ENCODE results near the gene OGA.

Gene OGA

DNA sequence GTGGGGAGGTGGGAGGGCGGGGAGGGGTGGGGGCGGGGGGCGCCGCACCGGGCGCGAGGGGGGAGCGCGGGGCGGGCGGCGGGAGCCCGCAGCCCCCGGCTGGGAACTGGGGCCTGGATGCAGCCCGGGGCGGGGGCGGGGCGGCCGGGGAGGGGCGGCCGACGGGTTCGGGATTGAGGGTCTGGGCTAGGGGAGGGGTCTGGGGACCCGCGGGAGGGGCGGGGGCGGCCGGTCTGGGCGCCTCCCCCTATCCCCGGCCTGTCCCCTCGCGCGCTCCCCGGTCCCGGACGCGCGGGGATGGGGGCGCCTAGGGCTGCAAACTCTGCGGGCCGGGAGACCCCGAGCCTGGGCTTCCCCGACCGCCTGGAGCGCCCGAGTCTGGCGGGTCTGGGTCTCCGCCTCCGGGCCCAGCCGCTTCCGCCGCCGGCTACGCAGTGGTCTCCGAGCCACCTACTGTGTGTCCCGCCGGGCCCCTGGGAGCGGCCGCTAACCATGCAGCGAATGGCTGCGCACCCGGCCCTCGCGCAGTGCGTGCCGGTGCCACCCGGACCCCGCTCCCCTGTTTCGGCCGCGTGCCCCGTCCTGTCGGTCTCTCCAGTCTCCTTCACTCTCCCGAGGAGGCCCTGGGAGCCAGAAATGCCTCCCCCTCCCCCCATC is 42.0 kb downstream of the OGA start:
- DNase-seq (ENCODE audit: low read depth in 2 of 3, low spot score in 2 of 3): no peak

GRCh38 chr10:101775273-101776160 is 42.7 kb downstream of the OGA start, which contains the start of gene FGF8:
Gene FGF8 (minus strand): TSS chr10:101776114. CDS start chr10:101775900, 214 bp downstream.
- no peak for DNase-seq (ENCODE audit: low read depth in 2 of 3, low spot score in 2 of 3)

GRCh38 chr10:101774589-101775272 is 43.5 kb downstream of the OGA start:
- no peak for DNase-seq (ENCODE audit: low read depth in 2 of 3, low spot score in 2 of 3)

DNA sequence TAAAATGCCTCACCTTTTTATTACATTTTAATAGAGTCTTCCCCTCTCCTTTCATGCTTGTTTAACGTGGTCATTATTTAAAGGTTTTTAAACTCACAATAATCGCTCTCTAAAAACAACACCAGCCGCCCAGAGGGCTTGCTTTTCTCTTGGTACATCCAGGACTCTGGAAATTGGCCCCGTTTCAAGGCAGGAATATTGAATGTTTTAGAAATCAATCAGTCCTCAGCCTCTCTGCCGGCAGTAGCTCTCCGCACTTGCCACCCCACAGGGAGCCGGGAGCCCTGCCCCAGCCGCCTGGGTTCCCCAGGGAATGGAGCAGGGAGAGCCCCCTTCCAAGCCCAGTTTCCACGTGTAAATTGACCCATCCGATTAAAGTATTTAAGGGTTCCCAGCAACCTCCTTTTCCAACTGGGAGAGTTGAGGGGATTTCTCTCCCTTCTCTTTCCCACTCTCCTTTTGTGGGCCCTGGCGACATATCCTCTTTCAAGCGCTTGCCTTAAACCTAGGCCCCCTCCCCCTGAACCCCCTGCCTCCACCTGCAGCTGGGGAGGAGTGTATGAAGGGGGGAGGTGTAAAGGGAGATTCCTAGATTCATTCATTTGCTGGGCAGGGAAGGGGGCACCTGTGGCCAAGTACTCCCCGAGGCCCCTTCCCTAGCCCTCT is 44.2 kb downstream of the OGA start:
- DNase-seq (ENCODE audit: low read depth in 2 of 3, low spot score in 2 of 3): no peak

GRCh38 chr10:101772895-101773761 is 45.1 kb downstream of the OGA start:
- DNase-seq (ENCODE audit: low read depth in 2 of 3, low spot score in 2 of 3): no peak

- DNase-seq (ENCODE audit: low read depth in 2 of 3, low spot score in 2 of 3): no peak
Observed at GRCh38 chr10:101772017-101772894, 46.0 kb downstream of the OGA start.

DNA sequence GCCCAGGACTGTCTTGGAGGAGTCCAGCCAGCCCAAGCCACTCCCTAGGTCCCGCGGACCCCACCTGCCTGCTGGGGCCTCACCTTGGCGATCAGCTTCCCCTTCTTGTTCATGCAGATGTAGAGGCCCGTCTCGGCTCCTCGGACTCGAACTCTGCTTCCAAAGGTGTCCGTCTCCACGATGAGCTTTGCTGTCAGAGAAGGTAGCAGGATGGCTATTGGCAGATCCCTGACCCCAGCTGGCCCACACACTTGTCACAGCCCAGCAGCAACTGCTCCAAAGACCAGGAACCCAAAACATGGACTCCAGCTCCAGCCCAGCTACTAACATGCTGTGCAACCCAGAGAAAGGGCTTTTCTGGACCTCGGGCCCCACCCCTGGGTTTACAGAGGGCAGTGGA is 46.9 kb downstream of the OGA start:
- no peak for DNase-seq (ENCODE audit: low read depth in 2 of 3, low spot score in 2 of 3)

DNA sequence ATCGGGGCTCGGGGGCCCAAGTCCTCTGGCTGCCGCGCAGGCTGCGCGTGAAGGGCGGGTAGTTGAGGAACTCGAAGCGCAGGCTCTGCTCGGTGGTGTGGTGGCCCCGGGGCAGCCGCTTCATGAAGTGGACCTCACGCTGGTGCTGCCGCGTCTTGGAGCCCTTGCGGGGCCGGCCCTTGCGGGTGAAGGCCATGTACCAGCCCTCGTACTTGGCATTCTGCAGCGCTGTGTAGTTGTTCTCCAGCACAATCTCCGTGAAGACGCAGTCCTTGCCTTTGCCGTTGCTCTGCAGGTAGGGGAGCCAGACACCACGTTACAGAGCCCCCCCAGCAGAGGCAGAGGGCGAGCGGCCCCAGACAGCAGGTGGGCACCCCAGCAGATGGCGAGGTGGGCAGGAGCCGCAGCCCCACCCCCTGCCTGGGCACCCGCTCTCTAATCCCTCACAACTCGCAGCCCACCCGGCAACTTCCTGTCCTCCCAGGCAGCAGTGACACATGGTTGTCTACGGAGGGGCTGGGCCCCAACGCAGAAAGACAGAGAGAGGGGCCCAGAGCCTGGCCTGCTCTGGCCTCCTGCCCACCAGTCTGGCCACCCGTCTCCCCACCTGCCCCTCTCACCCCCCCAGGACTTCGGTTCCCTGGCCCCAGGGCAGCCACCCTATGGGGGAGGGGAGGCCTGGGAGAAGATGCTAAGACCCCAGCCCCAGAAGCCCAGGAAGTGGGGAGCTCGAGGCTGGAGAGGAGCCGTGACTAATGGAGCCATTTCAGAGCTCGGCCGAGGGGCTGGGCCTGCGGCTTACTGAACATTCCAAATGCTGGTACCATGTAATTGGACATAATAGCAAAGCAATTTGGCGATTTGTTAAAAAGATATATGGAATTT is 47.7 kb downstream of the OGA start:
- DNase-seq (ENCODE audit: low read depth in 2 of 3, low spot score in 2 of 3): no peak

DNA sequence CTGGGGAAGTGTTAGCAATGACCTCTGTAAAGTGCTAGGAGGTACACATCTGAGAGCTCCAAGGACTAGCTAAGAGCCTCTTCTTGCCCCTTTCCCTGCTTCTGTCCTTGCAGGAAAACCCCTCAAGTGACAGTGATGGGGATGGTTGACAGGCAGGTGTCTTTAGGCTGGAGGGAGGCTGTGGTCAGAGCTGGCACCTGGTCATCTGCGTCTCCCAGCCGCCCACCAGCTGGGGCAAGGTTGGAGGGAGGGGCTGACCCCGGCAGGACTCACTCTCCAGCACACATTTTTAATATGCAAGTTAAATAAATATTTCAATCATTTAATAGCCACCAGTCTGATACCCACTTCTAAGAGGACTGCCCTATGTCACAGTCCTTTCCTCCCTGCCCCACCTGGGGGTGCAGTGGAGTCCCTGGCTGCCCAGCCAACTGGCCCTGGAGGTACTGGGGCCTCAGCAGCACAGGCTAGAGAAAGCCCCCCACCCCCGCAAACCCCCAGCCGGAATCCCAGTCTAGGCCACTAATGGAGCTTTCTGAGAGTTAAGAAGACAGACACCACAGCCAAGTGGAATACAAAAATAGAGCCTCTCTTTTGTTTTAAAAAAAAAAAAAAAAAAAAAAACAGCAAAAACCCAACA is 48.6 kb downstream of the OGA start:
- no peak for DNase-seq (ENCODE audit: low read depth in 2 of 3, low spot score in 2 of 3)

DNA sequence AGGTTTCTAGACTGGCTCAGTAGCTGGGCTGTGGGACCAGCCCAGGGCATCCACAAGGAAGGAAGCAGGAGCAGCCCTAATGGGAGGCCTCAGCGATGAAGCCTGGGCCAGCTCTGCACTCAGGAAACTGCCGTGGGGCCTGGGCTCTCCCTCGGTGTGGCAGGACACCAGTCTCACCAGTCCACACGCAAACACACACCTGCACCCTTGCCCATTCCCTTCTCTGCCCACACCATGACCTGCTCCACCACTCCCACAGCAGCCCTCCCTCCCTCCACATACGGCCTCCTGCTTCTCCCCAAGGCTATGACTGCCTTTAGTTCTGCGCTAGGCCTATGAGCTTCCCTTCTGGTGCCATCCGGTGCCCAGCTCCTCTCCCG is 49.5 kb downstream of the OGA start:
- DNase-seq (ENCODE audit: low read depth in 2 of 3, low spot score in 2 of 3): no peak

GRCh38 chr10:101767966-101768790 is 50.1 kb downstream of the OGA start:
- DNase-seq (ENCODE audit: low read depth in 2 of 3, low spot score in 2 of 3): no peak

DNA sequence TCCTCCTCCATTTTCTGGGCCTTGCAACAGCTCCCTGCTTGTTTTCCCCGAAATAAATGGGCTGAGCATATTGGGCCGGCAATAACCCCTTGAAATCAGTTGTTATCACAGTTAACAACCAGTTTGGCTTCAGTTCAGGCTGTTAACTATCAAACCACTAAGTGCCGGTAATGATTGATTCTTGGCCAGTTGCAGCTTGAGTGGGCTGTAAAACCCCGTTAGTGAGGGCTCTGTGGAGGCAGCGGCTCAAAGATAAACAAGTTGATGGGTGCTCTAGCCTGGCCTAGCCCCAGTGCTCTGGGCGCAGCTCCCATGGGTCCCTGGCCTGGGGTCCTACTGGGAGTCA is 50.7 kb downstream of the OGA start:
- DNase-seq (ENCODE audit: low read depth in 2 of 3, low spot score in 2 of 3): no peak

- no peak for DNase-seq (ENCODE audit: low read depth in 2 of 3, low spot score in 2 of 3)
Observed at GRCh38 chr10:101766753-101767599, 51.3 kb downstream of the OGA start.

- no peak for DNase-seq (ENCODE audit: low read depth in 2 of 3, low spot score in 2 of 3)
Observed at GRCh38 chr10:101766306-101766705, 51.9 kb downstream of the OGA start.

- no peak for DNase-seq (ENCODE audit: low read depth in 2 of 3, low spot score in 2 of 3)
Observed at GRCh38 chr10:101763141-101763846, 55.0 kb downstream of the OGA start.

DNA sequence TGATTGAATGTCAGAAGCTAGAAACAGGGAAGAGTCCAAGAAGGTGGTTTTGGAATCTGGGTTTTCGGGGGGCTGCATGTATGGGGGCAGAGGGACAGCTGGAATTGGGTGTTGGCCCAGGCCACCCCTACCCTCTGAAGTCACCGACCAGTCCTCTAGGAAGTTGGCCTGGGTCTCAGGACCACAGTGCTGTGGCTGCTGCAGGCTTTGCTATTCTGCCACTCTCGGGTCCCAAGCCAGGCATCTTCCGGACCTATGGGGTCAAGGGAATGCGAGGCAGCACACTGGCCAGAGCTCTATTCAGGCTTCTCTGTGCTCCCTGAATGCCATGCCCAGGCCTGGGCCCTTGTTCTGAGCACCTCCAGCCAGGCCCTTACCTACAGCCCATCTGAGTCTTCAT is 55.5 kb downstream of the OGA start:
- no peak for DNase-seq (ENCODE audit: low read depth in 2 of 3, low spot score in 2 of 3)
